Right cardiac atrium (tissue), 5 donors: ENCODE data around the gene EYA2. TPM values are rescaled to one million over a fixed set of nuclear protein-coding genes. Genes with fewer than 3 reads are reported as not detected.

Experiments
- ATAC-seq, 2 donors: fragments of 200-7000 bp; cut with Tn5 transposase; one replicate each; pipeline versions ENCODE4 v1.8.0 to v1.9.1; 2020; ENCODE audit warnings: moderate library complexity in 2 of 2, mild to moderate bottlenecking in 1 of 2
- DNase-seq, 3 donors: peaks; one replicate each; pipeline ENCODE4 v3.0.0-alpha.2; 2020
- H3K27ac ChIP-seq: one replicate; pipeline ENCODE4 v1.5.1; 2013; ENCODE audit warnings: mild to moderate bottlenecking, low read length, control low read depth, moderate library complexity
- H3K27me3 ChIP-seq: one replicate; pipeline ENCODE4 v1.6.1; 2013; ENCODE audit not compliant: control insufficient read depth, insufficient read depth
- H3K4me1 ChIP-seq: one replicate; pipeline ENCODE4 v1.6.1; 2013; ENCODE audit warnings: low read length; ENCODE audit not compliant: control insufficient read depth, insufficient read depth
- H3K4me3 ChIP-seq: one replicate; pipeline ENCODE4 v1.5.1; 2013; ENCODE audit warnings: low read length, control low read depth
- H3K9me3 ChIP-seq: one replicate; pipeline ENCODE4 v1.6.1; 2013; ENCODE audit warnings: low read length; ENCODE audit not compliant: control insufficient read depth
- WGBS: extraction: QIAGEN DNeasy Blood & Tissue Kit; methylation state at CpG from one replicate; pipeline ENCODE4 v1.1.7; 2013; 5-methylcytosine and 5-hydroxymethylcytosine counted together
- intact Hi-C, 4 donors: fragments of 100-400 bp; cut with DNase I; formaldehyde crosslinking; loops; one replicate each; pipeline versions ENCODE4 v1.11.0 to v1.14.0; 2022 to 2023
- polyA plus RNA-seq: library from polyadenylated mRNA; stranded (reverse); fragments of 200-250 nt; gene quantifications from one replicate; pipeline ENCODE4 v1.2.3, GENCODE V29; 2013
- total RNA-seq, 4 donors: library from RNA; stranded (reverse); fragmentation: NEBNext Ultra II Directional; extraction: Animal tissue kit (Norgen Biotek cat#: 25700); gene quantifications; one replicate each; pipeline ENCODE4 v1.2.1, GENCODE V29; 2021
- donor health status: healthy with polysubstance abuse.
- donor health status: DM: no; HTN: yes; CAD: no.
- donor health status: DM: no; HTN: no; CAD: no.
- donor health status: DM: no; HTN: yes; CAD: no; lungs with severe emphysema.
- donor health status: DM: yes; HTN: yes; CAD: no.

The EYA2 gene
- total and polyA plus RNA-seq, 5 donors = 1.6 to 3.7 (median 3.4) TPM

- Histone ChIP-seq H3K4me1 (no peaks in the 10 kb centered on the region), H3K27ac (no peak overlapping the region), H3K9me3 (no peaks in the 10 kb centered on the region), H3K27me3 (no peaks in the 10 kb centered on the region), H3K4me3 (no peak overlapping the region)
- DNase-seq = no peak
- intact Hi-C loops = no loop called here
- WGBS = 24% methylated on average over 4 of the region's 4 CpGs
- peak in 1 of 2 donors; percentile 36 for ATAC-seq
These were observed 76.4 kb downstream of the EYA2 start for GRCh38 chr20:46970937-46971630.

GRCh38 chr20:46973766-46974165, 79.1 kb downstream of the EYA2 start:
- 77% methylated on average over 6 of the region's 6 CpGs for WGBS
- Histone ChIP-seq H3K4me1 (no peaks in the 10 kb centered on the region), H3K9me3 (no peaks in the 10 kb centered on the region), H3K27ac (no peak overlapping the region), H3K27me3 (no peaks in the 10 kb centered on the region), H3K4me3 (no peak overlapping the region)
- ATAC-seq = no peak
- DNase-seq = no peak
- intact Hi-C loops = no loop called here

GRCh38 chr20:46974669-46975434, 80.2 kb downstream of the EYA2 start:
- Histone ChIP-seq H3K4me3 (no peak overlapping the region), H3K4me1 (no peaks in the 10 kb centered on the region), H3K27ac (no peak overlapping the region), H3K27me3 (no peaks in the 10 kb centered on the region), H3K9me3 (no peaks in the 10 kb centered on the region)
- DNase-seq (no peak), ATAC-seq (no peak)
- WGBS = 88% methylated on average over 10 of the region's 10 CpGs
- intact Hi-C loops = no loop called here

- H3K9me3 ChIP-seq = no peaks in the 10 kb centered on the region
- intact Hi-C loops = no loop called here
- no peaks in the 10 kb centered on the region for H3K27me3 ChIP-seq
- H3K27ac ChIP-seq = no peak overlapping the region
- no peak overlapping the region for H3K4me3 ChIP-seq
- ATAC-seq (no peak), DNase-seq (no peak)
- 91% methylated on average over 6 of the region's 6 CpGs for WGBS
- H3K4me1 ChIP-seq = no peaks in the 10 kb centered on the region
These were observed 81.3 kb downstream of the EYA2 start for GRCh38 chr20:46975976-46976375.

GRCh38 chr20:46977204-46977603, 82.6 kb downstream of the EYA2 start:
- H3K9me3 ChIP-seq = no peaks in the 10 kb centered on the region
- intact Hi-C loops = no loop called here
- ATAC-seq = no peak

GRCh38 chr20:46977909-46978588, 83.4 kb downstream of the EYA2 start:
- H3K27ac ChIP-seq = no peak overlapping the region
- DNase-seq (no peak), ATAC-seq (no peak)
- H3K9me3 ChIP-seq = no peaks in the 10 kb centered on the region
- H3K4me3 ChIP-seq = no peak overlapping the region
- WGBS = 84% methylated on average over 13 of the region's 13 CpGs
- no peaks in the 10 kb centered on the region for H3K4me1 ChIP-seq
- H3K27me3 ChIP-seq = no peaks in the 10 kb centered on the region
- intact Hi-C loops = no loop called here

More at GRCh38 chr20:46977204-46977603, 82.6 kb downstream of the EYA2 start:
- no peak for DNase-seq
- no peaks in the 10 kb centered on the region for H3K27me3 ChIP-seq
- no peak overlapping the region for H3K27ac ChIP-seq
- H3K4me3 ChIP-seq = no peak overlapping the region
- H3K4me1 ChIP-seq = no peaks in the 10 kb centered on the region

GRCh38 chr20:46978951-46979491, 84.4 kb downstream of the EYA2 start:
- 34% methylated on average over 9 of the region's 9 CpGs for WGBS
- peak; percentile 69 to 78 for ATAC-seq

GRCh38 chr20:46979603-46980241, 85.1 kb downstream of the EYA2 start:
- no peaks in the 10 kb centered on the region for H3K4me1 ChIP-seq
- no peaks in the 10 kb centered on the region for H3K27me3 ChIP-seq
- ATAC-seq (no peak), DNase-seq (no peak)
- H3K9me3 ChIP-seq = no peaks in the 10 kb centered on the region
- intact Hi-C loops = no loop called here
- no peak overlapping the region for H3K4me3 ChIP-seq
- no peak overlapping the region for H3K27ac ChIP-seq
- 60% methylated on average over 8 of the region's 8 CpGs for WGBS

More at GRCh38 chr20:46978951-46979491, 84.4 kb downstream of the EYA2 start:
- peak; percentile 49 to 76 (median 65) for DNase-seq
- Histone ChIP-seq H3K27me3 (no peaks in the 10 kb centered on the region), H3K4me3 (no peak overlapping the region), H3K9me3 (no peaks in the 10 kb centered on the region), H3K4me1 (no peaks in the 10 kb centered on the region), H3K27ac (no peak overlapping the region)
- intact Hi-C loops = no loop called here

GRCh38 chr20:46981184-46981583, 86.5 kb downstream of the EYA2 start:
- no peaks in the 10 kb centered on the region for H3K27me3 ChIP-seq
- H3K9me3 ChIP-seq = no peaks in the 10 kb centered on the region
- H3K27ac ChIP-seq = no peak overlapping the region
- H3K4me1 ChIP-seq = no peaks in the 10 kb centered on the region
- intact Hi-C loops = no loop called here
- no peak overlapping the region for H3K4me3 ChIP-seq
- DNase-seq = no peak
- ATAC-seq = no peak

- ATAC-seq (no peak), DNase-seq (no peak)
- H3K9me3 ChIP-seq = no peaks in the 10 kb centered on the region
- no peaks in the 10 kb centered on the region for H3K27me3 ChIP-seq
- no peaks in the 10 kb centered on the region for H3K4me1 ChIP-seq
- intact Hi-C loops = no loop called here
- H3K27ac ChIP-seq = no peak overlapping the region
- WGBS = 98% methylated on average over 1 of the region's 1 CpG
- no peak overlapping the region for H3K4me3 ChIP-seq
These were observed 88.8 kb downstream of the EYA2 start for GRCh38 chr20:46983466-46983865.
